ENCODE results near the gene WWOX.

The WWOX gene

GRCh38 chr16:78278056-78278450, 178.6 kb downstream of the WWOX start:
- no peak for DNase-seq

GRCh38 chr16:78281115-78281514, 181.7 kb downstream of the WWOX start:
- DNase-seq: no peak

DNA sequence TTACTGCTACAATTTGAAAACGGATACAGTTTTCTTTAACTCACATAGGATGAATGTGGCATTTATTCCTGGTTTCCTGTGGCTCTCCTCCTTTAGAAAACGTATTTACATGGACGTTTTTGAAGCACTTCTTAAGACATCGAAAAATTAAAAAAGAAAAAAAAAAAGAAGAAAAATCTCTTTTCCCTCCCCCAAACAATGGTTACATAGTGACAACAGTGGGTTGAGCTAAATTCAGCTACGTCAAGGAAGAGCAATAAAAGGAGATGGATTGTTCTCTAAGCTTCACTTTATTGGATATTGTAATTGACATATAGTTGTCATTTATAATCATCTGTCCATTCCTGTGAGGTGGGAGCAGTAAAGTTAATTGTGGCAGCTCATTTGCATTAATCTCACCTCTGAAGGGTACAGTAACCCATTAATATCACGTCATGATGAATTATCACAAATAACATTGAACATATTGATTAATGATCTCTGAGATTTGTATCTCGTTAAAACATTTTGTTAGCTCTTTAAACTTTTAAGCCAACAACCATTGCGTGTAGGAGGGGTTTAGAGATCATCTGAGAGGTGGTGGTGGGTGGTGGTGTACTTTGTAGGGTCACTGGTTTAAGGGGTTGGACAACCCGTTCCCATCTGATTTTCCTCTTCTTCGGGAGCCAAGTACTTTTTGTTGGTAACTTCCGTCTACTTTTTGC, 184.2 kb downstream of the WWOX start:
- DNase-seq: no peak

GRCh38 chr16:78284326-78284725, 184.9 kb downstream of the WWOX start:
- no peak for DNase-seq

GRCh38 chr16:78284957-78285434, 185.5 kb downstream of the WWOX start:
- DNase-seq: no peak

- no peak for DNase-seq
These were observed 186.0 kb downstream of the WWOX start for GRCh38 chr16:78285437-78285922.

DNA sequence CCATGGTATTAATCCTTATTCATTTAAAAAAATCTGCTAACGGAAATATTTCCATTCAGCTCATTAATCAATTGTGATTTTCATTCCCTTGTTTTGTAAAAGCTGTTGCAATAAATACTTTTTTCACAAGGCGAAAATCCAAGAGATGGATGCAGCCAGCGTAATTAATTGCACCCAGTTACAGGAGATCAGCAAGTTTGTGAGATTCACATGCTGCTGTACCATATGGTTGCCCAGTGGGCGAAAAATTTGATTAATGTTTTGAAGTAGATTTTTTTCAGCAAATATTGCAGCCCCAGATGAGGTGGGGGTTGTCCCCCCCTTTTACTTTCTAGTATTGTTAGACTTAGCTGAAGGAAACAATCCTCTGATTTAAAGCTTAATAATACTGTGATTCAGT, 186.6 kb downstream of the WWOX start:
- DNase-seq: no peak

GRCh38 chr16:78288888-78289287, 189.4 kb downstream of the WWOX start:
- DNase-seq: no peak

- DNase-seq: no peak
These were observed 189.9 kb downstream of the WWOX start for GRCh38 chr16:78289373-78289772.

- DNase-seq: no peak
These were observed 190.4 kb downstream of the WWOX start for GRCh38 chr16:78289844-78290277.

DNA sequence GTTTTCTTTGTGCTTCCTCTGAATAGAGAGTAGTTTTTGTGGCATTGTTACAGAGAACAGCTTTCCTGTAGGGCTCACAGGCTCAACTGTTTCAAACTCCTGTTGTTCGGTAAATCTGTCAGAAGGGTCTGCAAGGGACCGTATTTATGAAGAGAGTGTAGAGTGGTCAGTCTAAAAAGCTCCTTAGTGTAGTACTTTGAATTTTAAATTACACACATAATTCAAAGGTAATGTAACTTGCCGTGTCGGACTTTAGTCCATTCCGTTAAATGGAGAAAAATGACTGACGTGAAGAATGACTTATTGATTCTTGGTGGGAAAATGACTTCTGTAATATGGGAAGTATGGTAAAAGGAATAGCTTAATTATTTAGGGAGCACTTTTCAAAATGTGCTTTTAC, 190.9 kb downstream of the WWOX start:
- DNase-seq: no peak

- DNase-seq: no peak
These were observed 191.6 kb downstream of the WWOX start for GRCh38 chr16:78290872-78291591.

DNA sequence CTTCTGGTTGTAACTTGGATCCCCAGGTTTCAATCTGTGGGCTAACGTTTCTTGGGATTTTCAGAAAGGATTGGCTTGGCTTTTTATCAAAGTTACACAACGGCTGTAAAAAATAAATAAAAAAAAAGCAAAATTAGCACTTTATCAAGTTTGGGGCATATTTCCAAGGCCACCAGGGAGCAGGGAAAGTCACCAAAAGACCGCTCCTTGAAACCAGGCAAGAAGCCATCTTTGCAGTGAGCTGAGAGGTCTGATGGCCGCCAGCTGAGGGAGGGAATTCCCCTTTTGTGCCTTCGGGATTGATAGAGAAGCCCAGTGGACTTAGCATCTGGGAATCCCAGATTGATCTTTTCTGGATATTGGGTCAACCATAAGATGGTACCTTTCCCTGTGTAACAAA, 192.2 kb downstream of the WWOX start:
- DNase-seq: no peak

- DNase-seq: no peak
These were observed 192.8 kb downstream of the WWOX start for GRCh38 chr16:78292086-78292843.

DNA sequence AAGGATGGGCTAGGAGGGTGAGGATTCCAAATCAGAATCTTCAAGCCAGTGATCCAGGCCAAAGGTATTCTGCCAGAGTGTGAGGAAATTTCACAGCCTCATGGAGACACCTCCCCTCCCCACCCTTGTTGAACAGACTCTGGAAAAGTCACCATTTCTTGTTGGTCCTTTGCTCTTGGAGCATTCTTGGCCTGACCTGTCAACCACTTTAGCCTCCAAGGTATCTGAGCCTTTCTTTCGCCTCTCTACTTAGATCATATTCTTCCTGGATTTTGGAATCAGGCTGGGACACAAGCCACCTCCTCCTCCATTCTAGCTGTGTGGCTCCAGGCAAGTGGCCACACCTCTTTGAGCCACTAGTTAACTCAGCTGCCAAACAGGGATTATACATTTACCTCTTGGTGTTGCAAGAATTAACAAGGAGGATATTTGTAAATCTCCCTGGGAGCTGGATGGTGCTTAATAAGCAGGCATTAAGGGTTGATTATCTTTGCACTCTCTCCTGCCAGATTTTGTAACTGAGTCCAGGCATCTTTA, 193.5 kb downstream of the WWOX start:
- no peak for DNase-seq

DNA sequence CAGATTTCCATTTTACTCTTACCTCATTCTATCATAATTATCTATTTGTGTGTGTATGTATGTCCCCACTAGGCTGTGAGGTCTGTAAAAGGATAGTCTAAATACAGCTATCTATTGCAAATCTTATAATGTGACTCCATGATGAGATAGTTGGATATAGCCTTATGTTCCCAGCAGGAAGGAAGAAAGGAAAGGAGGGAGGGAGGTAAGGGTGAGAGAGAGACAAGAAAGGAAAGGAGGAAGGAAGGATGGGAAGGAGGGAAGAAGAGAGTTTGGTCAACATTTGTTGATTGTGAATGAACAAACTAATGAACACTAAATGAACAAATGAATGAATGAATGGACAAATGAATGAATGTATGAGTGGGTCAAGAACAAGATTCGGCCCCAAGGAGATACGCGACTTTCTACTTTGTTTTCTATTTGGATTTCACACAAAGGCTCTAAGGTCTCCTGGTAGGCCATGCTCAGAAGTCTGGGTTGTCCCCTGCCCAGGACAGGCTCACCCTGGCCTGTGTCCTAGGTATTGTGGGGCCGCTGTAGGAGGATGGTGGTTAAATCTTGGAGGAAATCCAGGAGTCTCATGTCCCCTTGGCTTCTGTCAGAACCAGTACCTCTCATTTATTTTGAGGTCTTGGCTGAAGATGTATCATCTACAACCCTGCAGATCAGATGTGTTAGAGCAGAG, 195.2 kb downstream of the WWOX start:
- no peak for DNase-seq

DNA sequence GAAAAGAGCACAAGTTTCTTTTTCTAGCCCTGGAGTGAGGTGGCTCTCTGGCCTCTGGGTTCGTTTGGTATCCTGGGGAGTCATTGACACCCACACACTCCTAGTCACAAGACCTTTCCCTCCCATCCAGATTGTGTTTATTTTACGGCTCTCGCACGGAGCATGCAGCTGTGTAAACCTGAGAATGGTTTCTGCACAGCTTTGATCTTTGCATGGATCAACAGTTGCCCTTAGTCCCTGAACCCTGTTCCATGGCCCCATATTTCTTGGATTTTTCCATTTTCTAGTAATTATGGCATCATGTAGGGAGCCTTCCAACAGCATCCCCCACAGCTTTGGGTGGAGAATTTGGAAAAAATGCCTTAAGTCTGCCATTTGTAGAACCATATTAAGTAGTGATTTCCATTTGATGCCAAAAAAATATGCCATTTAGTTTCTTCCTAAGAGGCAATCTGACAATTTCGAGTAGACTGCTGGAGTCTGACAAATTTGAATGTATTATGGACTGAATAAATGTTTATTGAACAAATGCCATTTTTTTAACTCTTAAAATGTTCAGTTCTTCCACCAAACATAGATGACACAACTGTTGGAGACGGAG, 197.7 kb downstream of the WWOX start:
- DNase-seq: no peak

- no peak for DNase-seq
These were observed 199.5 kb downstream of the WWOX start for GRCh38 chr16:78298986-78299385.

GRCh38 chr16:78300469-78300868, 201.0 kb downstream of the WWOX start:
- no peak for DNase-seq

GRCh38 chr16:78303946-78304345, 204.5 kb downstream of the WWOX start:
- no peak for DNase-seq

DNA sequence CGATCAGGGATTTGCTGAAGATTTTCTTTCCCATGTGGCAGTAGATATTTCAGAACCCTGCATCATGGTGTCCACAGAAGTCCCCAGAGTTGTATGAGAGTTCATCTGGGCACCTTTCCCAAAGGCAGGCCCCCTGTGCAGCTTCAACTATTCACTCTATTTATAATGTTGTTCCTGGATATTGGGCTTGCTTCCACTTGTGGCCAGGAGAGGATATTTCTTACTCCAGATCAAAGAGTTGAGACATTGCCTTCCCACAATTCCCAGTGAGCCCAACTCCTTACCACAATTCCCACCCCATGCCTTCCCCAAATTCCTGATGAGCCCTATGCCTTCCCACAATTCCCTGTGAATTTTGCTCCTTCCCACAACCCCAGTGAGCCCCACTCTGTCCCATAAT, 206.9 kb downstream of the WWOX start:
- DNase-seq: no peak

DNA sequence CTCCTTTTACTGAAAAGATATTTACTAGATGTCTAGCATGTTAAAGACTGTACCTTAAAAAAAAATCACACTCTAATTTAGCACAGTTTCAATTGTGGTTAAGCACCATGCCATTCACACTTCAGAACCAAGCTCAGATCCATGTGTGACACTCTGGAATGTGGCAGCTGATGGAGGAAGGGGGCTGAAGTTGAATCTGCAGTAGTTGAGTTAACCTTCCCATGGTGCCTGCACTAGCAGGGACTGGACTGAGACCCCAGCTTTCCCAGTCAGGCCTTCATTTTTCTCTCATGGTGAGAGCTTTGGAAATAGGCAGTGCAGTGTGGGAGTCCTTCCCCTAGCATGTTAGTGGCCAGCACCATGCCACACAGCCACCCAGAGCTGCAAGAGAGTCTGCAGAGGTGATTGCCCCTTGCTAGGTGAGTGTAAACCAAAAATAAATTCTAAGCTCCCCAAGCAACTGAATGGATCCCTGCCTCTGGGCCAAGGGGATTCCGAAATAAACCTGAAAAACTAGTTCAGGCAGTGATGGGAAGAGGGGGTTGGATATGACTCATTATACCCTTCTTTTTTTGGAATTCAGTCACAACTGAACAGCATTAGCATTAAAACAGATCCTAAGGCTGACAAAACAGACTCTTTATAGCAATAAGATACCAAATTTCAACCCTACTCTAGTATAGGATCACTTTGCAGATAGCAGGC, 208.5 kb downstream of the WWOX start:
- DNase-seq: no peak

All from bone marrow (tissue), 2 donors.